PC-3 (cell line): ENCODE results near the gene RALGAPA1. TPM values are rescaled to one million over a fixed set of nuclear protein-coding genes. Genes with fewer than 3 reads are reported as not detected.

Source experiments
- ATAC-seq: fragments of 200-7000 bp; cut with Tn5 transposase; 2 replicates; pipeline ENCODE4 v1.9.1; 2020; ENCODE audit warnings: mild to moderate bottlenecking, moderate library complexity
- BruUV-seq: library from RNA; stranded (reverse); fragments of 400-500 nt; replicated peaks from 2 replicates; lab custom pipeline; 2021; lab: Mats Ljungman, UMichigan
- CTCF ChIA-PET: fragments of 300-600 bp; sonication (Branson Sonifier 250); formaldehyde crosslinking; loops from one replicate; lab custom pipeline; 2022; ENCODE audit warnings: antibody characterized with exemption; lab: Charles Lee
- POLR2A ChIA-PET: fragments of 300-600 bp; sonication (Branson Sonifier 250); formaldehyde crosslinking; loops from one replicate; lab custom pipeline; 2022; ENCODE audit warnings: antibody characterized with exemption; ENCODE audit not compliant: unreplicated experiment; lab: Charles Lee
- DNase-seq: peaks from one replicate; pipeline ENCODE4 v3.0.0-alpha.2; 2015
- H2AFZ ChIP-seq: fragments of 300-600 bp; sonication (generic); 2 replicates; pipeline ENCODE4 v1.6.0; 2016; ENCODE audit warnings: antibody characterized with exemption, low read length
- H3F3A ChIP-seq: fragments of 300-600 bp; sonication (generic); one replicate; pipeline ENCODE4 v1.6.0; 2017; ENCODE audit warnings: antibody characterized with exemption, low read length, control low read depth, mild to moderate bottlenecking; ENCODE audit not compliant: unreplicated experiment
- H3K27ac ChIP-seq: fragments of 300-600 bp; sonication (generic); 2 replicates; pipeline ENCODE4 v1.5.1; 2016; ENCODE audit warnings: mild to moderate bottlenecking, low read length
- H3K27me3 ChIP-seq: fragments of 300-600 bp; sonication (generic); 2 replicates; pipeline ENCODE4 v1.6.1; 2016; ENCODE audit warnings: low read length, mixed read lengths
- H3K36me3 ChIP-seq: fragments of 300-600 bp; sonication (generic); 2 replicates; pipeline ENCODE4 v1.6.1; 2016; ENCODE audit warnings: low read depth, mixed run types, low read length, mixed read lengths
- H3K4me1 ChIP-seq: fragments of 300-600 bp; sonication (generic); 2 replicates; pipeline ENCODE4 v1.5.1; 2016; ENCODE audit warnings: low read length; ENCODE audit not compliant: insufficient read depth
- H3K4me2 ChIP-seq: fragments of 300-600 bp; sonication (generic); 2 replicates; pipeline ENCODE4 v1.6.0; 2016; ENCODE audit warnings: low read length
- H3K4me3 ChIP-seq: fragments of 300-600 bp; sonication (generic); 2 replicates; pipeline ENCODE4 v1.5.1; 2016; ENCODE audit warnings: mild to moderate bottlenecking, low read length, mixed read lengths
- H3K79me2 ChIP-seq: fragments of 300-600 bp; sonication (generic); 2 replicates; pipeline ENCODE4 v1.6.1; 2017; ENCODE audit warnings: low read length, mixed read lengths
- H3K9ac ChIP-seq: fragments of 300-600 bp; sonication (generic); 2 replicates; pipeline ENCODE4 v1.6.0; 2016; ENCODE audit warnings: mild to moderate bottlenecking, low read length
- H3K9me2 ChIP-seq: fragments of 300-600 bp; sonication (generic); replicated peaks from 2 replicates; pipeline ENCODE4 v1.6.1; 2016; ENCODE audit warnings: mixed run types, low read length, mixed read lengths
- H3K9me3 ChIP-seq: fragments of 300-600 bp; sonication (generic); 2 replicates; pipeline ENCODE4 v1.6.1; 2016; ENCODE audit warnings: low read length, mixed read lengths
- H4K20me1 ChIP-seq: fragments of 300-600 bp; sonication (generic); 2 replicates; pipeline ENCODE4 v1.6.1; 2016; ENCODE audit warnings: low read length, mixed read lengths
- EZH2 ChIP-seq: fragments of 300-600 bp; sonication (generic); IDR thresholded peaks from one replicate; pipeline ENCODE4 v1.6.1; 2017; ENCODE audit warnings: antibody characterized with exemption, mild to moderate bottlenecking, low read length; ENCODE audit not compliant: unreplicated experiment
- EZH2phosphoT487 ChIP-seq: fragments of 300-600 bp; sonication (generic); IDR thresholded peaks from 2 replicates; pipeline ENCODE4 v1.6.1; 2018; ENCODE audit warnings: mild to moderate bottlenecking, antibody characterized with exemption, low read length, borderline replicate concordance
- intact Hi-C: fragments of 100-400 bp; cut with micrococcal nuclease; formaldehyde crosslinking; loops from 2 replicates; pipeline ENCODE4 v1.9.0; 2023
- total RNA-seq: library from RNA; depleted of rRNA; stranded (reverse); fragments of >200 nt; gene quantifications from 2 replicates; pipeline ENCODE4 v1.2.3, GENCODE V29; 2014
- TF ChIP-seq, protein P1 (sequence below): fragments of 300-600 bp; sonication (generic); conservative IDR thresholded peaks from 2 replicates; pipeline ENCODE4 v1.5.1; 2017; ENCODE audit warnings: antibody characterized with exemption, low read depth, mild to moderate bottlenecking, low read length

RALGAPA1 gene
- total RNA-seq, 1 experiment from 2014 or later = 20.3 TPM

DNA sequence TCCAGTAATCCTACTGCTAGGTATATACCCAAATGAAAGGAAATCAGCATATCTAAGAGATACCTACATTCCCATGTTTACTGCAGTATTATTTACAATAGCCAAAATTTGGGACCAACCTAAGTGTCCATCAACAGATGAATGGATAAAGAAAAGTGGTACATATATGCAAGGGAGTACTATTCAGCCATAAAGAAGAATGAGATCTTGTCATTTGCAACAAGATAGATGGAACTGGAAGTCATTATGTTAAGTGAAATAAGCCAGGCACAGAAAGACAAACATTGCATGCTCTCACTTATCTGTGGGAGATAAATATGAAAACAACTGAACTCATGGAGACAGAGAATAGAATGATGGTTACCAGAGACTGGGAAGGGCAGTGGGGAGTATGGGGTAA lies 165.6 kb downstream of the RALGAPA1 start:
- Histone ChIP-seq H3K79me2 (no peaks in the 10 kb centered on the region), H3K27me3 (no peaks in the 10 kb centered on the region), H3K36me3 (0 out of 2 replicates have a peak, but pooled peaks cover 7% of the 10 kb centered on the region), H3K9me3 (no peaks in the 10 kb centered on the region), H2AFZ (no peak overlapping the region), H3F3A (no peaks in the 10 kb centered on the region), H3K4me1 (no peaks in the 10 kb centered on the region), H3K4me3 (no peak overlapping the region), H3K9ac (no peak overlapping the region), H3K4me2 (no peak overlapping the region), H3K9me2 (no peaks in the 10 kb centered on the region), H4K20me1 (no peaks in the 10 kb centered on the region), H3K27ac (no peak overlapping the region)
- DNase-seq = no peak
- ChIA-PET CTCF (no interaction called here), POLR2A (no interaction called here)
- no TSS peak for BruUV-seq
- intact Hi-C loops = no loop called here
- no peak for ATAC-seq
- no peak for TF ChIP-seq EZH2phosphoT487
- no peak for TF ChIP-seq EZH2
- TF ChIP-seq, protein P1, sequence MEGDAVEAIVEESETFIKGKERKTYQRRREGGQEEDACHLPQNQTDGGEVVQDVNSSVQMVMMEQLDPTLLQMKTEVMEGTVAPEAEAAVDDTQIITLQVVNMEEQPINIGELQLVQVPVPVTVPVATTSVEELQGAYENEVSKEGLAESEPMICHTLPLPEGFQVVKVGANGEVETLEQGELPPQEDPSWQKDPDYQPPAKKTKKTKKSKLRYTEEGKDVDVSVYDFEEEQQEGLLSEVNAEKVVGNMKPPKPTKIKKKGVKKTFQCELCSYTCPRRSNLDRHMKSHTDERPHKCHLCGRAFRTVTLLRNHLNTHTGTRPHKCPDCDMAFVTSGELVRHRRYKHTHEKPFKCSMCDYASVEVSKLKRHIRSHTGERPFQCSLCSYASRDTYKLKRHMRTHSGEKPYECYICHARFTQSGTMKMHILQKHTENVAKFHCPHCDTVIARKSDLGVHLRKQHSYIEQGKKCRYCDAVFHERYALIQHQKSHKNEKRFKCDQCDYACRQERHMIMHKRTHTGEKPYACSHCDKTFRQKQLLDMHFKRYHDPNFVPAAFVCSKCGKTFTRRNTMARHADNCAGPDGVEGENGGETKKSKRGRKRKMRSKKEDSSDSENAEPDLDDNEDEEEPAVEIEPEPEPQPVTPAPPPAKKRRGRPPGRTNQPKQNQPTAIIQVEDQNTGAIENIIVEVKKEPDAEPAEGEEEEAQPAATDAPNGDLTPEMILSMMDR = no peak

DNA sequence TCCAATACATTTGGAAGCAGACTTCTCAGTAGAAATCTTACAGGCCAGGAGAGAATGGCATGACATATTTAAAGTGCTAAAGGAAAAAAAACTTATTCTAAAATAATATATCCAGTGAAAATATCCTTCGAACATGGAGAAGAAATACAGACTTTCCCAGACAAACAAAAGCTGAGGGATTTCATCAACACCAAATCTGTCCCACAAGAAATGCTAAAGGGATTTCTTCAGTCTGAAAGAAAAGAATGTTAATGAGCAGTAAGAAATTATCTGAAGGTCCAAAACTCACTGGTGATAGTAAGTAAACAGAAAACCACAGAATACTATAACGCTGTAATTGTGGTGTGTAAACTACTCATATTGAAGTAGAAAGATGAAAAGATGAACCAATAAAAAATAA lies 171.2 kb downstream of the RALGAPA1 start:
- no TSS peak for BruUV-seq
- Histone ChIP-seq H3F3A (no peaks in the 10 kb centered on the region), H3K4me1 (no peaks in the 10 kb centered on the region), H3K4me2 (no peak overlapping the region), H3K27me3 (no peaks in the 10 kb centered on the region), H3K4me3 (no peak overlapping the region), H3K9ac (no peak overlapping the region), H3K9me3 (no peaks in the 10 kb centered on the region), H3K79me2 (no peaks in the 10 kb centered on the region), H3K27ac (no peak overlapping the region), H2AFZ (no peak overlapping the region), H3K9me2 (no peaks in the 10 kb centered on the region), H4K20me1 (no peaks in the 10 kb centered on the region), H3K36me3 (0 out of 2 replicates have a peak, but pooled peaks cover 7% of the 10 kb centered on the region)
- ChIA-PET CTCF (no interaction called here), POLR2A (no interaction called here)
- ATAC-seq (no peak), DNase-seq (no peak)
- intact Hi-C loops = no loop called here
- TF ChIP-seq EZH2 (no peak), EZH2phosphoT487 (no peak)
- TF ChIP-seq, protein P1 = no peak

DNA sequence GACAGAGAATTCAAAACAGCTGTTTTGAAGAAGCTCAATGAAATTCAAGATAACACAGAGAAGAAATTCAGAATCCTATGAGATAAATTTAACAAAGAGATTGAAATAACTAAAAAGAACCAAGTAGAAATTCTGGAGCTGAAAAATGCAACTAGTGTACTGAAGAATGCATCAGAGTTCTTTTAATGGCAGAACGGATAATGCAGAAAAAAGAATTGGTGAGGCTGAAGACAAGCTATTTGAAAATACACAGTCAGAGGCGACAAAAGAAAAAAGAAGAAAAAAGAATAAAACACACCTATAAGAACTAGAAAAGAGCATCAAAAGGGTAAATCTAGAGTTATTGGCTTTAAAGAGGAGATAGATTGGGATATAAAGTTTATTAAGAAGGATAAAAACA lies 171.8 kb downstream of the RALGAPA1 start:
- Histone ChIP-seq H3K79me2 (no peaks in the 10 kb centered on the region), H4K20me1 (0 out of 2 replicates have a peak, but pooled peaks cover 2% of the 10 kb centered on the region), H3K9me2 (no peaks in the 10 kb centered on the region), H3K9me3 (no peaks in the 10 kb centered on the region), H3K9ac (no peak overlapping the region), H3K36me3 (0 out of 2 replicates have a peak, but pooled peaks cover 6% of the 10 kb centered on the region), H3K4me1 (no peaks in the 10 kb centered on the region), H3K4me3 (no peak overlapping the region), H3K27me3 (no peaks in the 10 kb centered on the region), H3F3A (no peaks in the 10 kb centered on the region), H3K4me2 (no peak overlapping the region), H2AFZ (no peak overlapping the region), H3K27ac (no peak overlapping the region)
- ChIA-PET POLR2A (no interaction called here), CTCF (no interaction called here)
- no peak for ATAC-seq
- TF ChIP-seq, protein P1 = no peak
- TF ChIP-seq EZH2 (no peak), EZH2phosphoT487 (no peak)
- intact Hi-C loops = no loop called here
- no peak for DNase-seq
- BruUV-seq = TSS peak; percentile 19
